Head of caudate nucleus (tissue), 42 donors: ENCODE results near the gene PLK1.
A peak's percentile ranks its signal among the peaks of the same experiment; 100 is the strongest.

Experiments used
- DNase-seq, 42 donors: peaks; one replicate each; pipeline versions ENCODE4 v3.0.0 to v3.0.0-alpha.2; 2020 to 2021; ENCODE audit warnings: mixed read lengths in 7 of 42
- intact Hi-C: fragments of 100-400 bp; cut with DNase I; formaldehyde crosslinking; loops from one replicate; pipeline ENCODE4 v1.15.0; 2022

PLK1 gene

GRCh38 chr16:23673971-23674614 lies 4.6 kb upstream of the PLK1 start:
- intact Hi-C loops, result no loop called here
- no peak for DNase-seq

- DNase-seq, result no peak
- intact Hi-C loops, result no loop called here
Observed at GRCh38 chr16:23676924-23677480, 1.7 kb upstream of the PLK1 start.

- no peak for DNase-seq
- intact Hi-C loops, result no loop called here
Observed at GRCh38 chr16:23679274-23679985, 741 bp downstream of the PLK1 start.

GRCh38 chr16:23679986-23680336 lies 1.3 kb downstream of the PLK1 start:
- intact Hi-C loops, result no loop called here

GRCh38 chr16:23682181-23682580 lies 3.5 kb downstream of the PLK1 start:
- intact Hi-C loops, result no loop called here
- no peak for DNase-seq

More at GRCh38 chr16:23679986-23680336, 1.3 kb downstream of the PLK1 start:
- peak in 1 of 42 donors; percentile 39 for DNase-seq

- DNase-seq, result no peak
- intact Hi-C loops, result no loop called here
Observed at GRCh38 chr16:23683487-23683886, 4.8 kb downstream of the PLK1 start.

- no peak for DNase-seq
- intact Hi-C loops, result no loop called here
Observed at GRCh38 chr16:23687034-23687808, 8.5 kb downstream of the PLK1 start.

- no peak for DNase-seq
- intact Hi-C loops, result no loop called here
Observed at GRCh38 chr16:23689442-23690187, 10.9 kb downstream of the PLK1 start.

- intact Hi-C loops, result no loop called here
- DNase-seq, result no peak
Observed at GRCh38 chr16:23690771-23691482, 12.2 kb downstream of the PLK1 start.

GRCh38 chr16:23691483-23692189 lies 12.9 kb downstream of the PLK1 start:
- intact Hi-C loops, result no loop called here
- DNase-seq, result peak in 2 of 42 donors; percentile 4 to 40

GRCh38 chr16:23692190-23692837 lies 13.6 kb downstream of the PLK1 start:
- intact Hi-C loops, result no loop called here
- no peak for DNase-seq

GRCh38 chr16:23694265-23694643 lies 15.6 kb downstream of the PLK1 start:
- no peak for DNase-seq
- intact Hi-C loops, result no loop called here

- peak in 2 of 42 donors; percentile 4 to 17 for DNase-seq
- intact Hi-C loops, result no loop called here
Observed at GRCh38 chr16:23694644-23695373, 16.1 kb downstream of the PLK1 start.

GRCh38 chr16:23695756-23696155 lies 17.1 kb downstream of the PLK1 start:
- intact Hi-C loops, result no loop called here
- DNase-seq, result no peak

- intact Hi-C loops, result no loop called here
- no peak for DNase-seq
Observed at GRCh38 chr16:23699100-23699499, 20.4 kb downstream of the PLK1 start.

GRCh38 chr16:23700093-23700492 lies 21.4 kb downstream of the PLK1 start:
- no peak for DNase-seq
- intact Hi-C loops, result no loop called here

- intact Hi-C loops, result no loop called here
Observed at GRCh38 chr16:23700509-23700908, 21.8 kb downstream of the PLK1 start.

More at GRCh38 chr16:23700509-23700908, 21.8 kb downstream of the PLK1 start:
- no peak for DNase-seq
